HL-60 (cell line): ENCODE data around the gene OR10C1.

Experiments
- CTCF ChIP-seq: IDR thresholded peaks from one replicate; pipeline ENCODE4 v1.5.1; 2011; ENCODE audit warnings: low read length, control low read depth, inconsistent platforms; ENCODE audit not compliant: insufficient read depth
- GABPA ChIP-seq: IDR thresholded peaks from 2 replicates; pipeline ENCODE4 v1.6.1; 2012; ENCODE audit warnings: low read depth
- POLR2AphosphoS5 ChIP-seq: IDR thresholded peaks from 2 replicates; pipeline ENCODE4 v1.6.1; 2012; ENCODE audit warnings: low read depth
- REST ChIP-seq: IDR thresholded peaks from 2 replicates; pipeline ENCODE4 v1.6.1; 2012; ENCODE audit warnings: low read depth; ENCODE audit not compliant: insufficient replicate concordance

- no peak for TF ChIP-seq CTCF
- TF ChIP-seq POLR2AphosphoS5: no peak
- no peak for TF ChIP-seq REST
- no peak for TF ChIP-seq GABPA
Observed at GRCh38 chr6:29474996-29475395, 35.9 kb downstream of the OR10C1 start.
